Measurements from ENCODE around the gene PPP1R12B.
"Not testable (repeated sequence)": the region's sequence is repeated elsewhere in the genome, so short reads cannot be mapped to it uniquely, and the experiment has no call there.

PPP1R12B gene

DNA sequence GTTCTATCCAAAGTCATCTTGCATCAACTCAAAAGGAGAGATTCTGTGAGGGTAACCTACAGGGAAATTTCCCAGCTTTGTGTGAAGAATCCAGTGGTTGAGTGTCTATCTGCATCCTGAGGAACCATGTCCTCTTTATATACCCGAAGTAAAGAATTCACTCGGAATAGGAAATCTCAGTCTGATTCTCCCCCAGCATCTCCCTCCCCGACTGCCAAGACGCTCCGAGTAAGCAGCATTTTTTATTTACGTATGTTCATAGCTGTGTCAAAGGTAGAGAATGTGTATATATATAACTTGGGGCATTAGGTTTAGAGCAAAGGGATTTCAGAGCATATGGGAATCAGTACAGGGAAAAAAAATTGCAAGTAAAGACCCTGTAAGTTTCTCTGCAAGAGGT, 191.5 kb downstream of the PPP1R12B start:
- DNase-seq: no peak

DNA sequence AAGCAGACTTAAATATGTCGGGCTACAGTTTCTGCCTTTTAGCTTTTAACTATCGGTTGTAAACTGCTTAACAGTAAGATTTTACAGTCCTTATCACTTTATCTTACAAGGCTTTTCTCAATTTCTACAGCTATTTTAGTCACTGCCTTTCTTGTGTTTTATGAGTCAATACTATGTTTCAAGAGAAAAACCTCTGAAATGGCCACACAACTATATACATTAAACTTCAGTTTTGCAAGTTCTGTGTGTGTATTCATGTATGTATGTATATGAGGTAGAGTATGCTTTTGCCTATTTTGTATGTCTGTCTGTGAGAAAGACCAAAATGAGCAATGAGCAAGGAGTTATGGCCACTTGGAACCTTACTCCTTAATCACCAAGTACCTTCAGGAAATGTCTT, 191.9 kb downstream of the PPP1R12B start:
- no peak for DNase-seq

DNA sequence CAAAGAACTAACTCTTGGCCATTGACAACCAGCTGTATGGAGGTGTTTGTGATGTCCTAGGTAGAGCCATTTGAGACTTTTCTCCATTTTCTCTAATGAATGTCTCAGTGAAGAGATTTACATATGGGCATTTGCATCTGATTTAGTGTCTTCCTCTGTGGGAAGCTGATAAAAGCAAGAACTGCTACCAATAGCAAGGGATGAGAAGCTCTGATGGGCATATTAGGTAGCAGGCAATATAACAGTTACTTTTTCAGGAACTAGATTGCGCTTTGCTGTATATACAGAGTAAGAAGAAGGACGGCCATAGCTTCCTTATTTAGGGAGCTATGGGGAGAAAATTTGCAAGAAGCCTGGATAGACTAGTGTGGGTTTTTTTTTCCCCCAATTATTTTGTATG, 192.4 kb downstream of the PPP1R12B start:
- not testable (repeated sequence) for DNase-seq

DNA sequence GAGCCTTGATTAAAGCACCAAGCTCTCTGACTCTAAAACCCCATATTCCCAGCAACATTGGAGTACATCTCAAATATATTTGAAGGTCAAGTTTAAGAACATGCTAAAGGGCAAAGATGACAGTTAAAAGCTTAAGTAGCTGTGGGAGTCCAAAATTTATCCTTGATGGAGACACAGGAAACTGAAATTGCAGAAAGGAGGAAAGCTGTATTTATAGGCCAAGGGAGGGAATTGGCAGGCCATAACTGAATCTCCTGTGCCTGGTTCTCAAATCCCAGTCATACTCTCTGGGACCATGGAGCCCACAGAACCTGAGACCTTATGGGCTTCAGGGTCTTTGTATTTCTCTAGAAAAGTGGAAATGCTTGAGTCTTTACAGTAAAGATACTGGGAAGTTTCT, 193.9 kb downstream of the PPP1R12B start:
- not testable (repeated sequence) for DNase-seq

DNA sequence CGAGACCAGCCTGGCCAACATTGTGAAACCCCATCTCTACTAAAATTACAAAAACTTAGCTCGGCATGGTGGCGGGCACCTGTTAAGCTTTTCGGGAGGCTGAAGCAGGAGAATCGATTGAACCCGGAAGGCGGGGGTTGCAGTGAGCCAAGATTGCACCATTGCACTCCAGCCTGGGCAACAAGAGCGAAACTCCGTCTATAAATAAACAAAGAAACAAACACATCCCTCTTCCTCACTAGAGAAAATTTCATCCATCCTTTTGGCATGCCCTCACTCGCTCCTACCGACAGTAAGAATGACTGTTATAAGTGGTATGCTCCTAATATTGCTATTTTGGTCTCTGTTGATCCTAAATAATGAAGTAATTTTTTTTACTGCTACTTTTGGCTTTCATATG, 195.0 kb downstream of the PPP1R12B start:
- not testable (repeated sequence) for DNase-seq

DNA sequence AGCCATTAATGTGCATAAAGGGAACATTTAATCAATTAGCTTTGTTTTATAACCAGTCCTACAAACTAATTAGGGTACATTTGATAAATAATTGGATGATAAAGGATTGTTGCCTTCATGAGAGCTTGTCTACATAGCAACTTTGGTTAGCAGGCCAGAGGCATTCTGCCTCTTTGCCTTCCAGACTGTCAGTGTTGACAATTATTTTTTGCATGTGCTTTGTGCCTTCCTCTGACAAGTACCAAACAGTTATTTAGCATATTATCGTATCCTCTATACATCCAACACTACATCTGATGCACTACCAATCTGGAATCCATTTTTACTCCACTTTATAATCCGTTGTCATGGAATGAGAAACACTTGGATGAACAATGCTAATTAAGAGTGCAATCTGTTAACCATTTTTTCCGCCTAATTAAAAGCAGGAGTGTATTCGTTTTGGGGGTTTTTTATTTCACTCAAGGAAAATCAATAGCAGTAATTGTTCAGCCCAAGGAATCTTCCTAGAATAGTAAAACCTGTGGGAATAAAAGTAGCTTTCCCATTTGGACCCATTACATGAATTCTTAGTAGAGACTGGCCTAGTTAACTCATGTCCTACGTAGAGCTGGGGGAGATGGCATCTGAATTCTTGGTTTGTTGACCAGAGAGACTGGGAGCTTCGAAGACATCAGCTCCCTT, 196.4 kb downstream of the PPP1R12B start:
- DNase-seq: not testable (repeated sequence)

DNA sequence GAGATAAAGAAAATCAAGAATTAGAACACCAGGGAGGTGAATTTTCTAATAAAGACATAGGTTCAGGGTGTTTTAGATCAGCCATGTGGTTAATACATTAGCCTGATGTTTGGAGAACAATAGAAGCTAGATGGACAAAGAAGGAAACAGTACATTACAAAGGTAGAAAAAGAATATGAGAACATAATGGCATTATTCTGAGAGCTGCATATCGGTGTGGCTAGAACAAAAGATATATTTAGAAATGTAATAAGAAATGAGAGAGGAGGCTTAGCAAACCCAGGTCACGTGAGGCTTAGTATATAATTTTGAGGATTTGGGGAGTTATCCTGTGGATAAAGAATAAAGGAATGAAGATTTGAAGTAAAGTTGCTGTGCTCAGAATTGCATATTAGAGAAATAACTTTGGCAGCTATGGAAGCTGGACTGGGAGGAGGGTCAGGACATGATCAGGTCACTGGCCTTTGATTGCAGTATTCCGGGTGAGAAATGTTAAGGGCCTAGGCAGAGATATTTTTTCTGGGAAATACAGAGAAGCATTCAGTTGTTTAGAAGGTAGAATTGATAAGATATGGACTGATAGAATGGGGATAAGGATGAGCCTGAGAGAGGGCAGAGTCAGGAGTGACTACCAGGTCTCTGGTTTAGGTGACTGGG, 197.3 kb downstream of the PPP1R12B start:
- DNase-seq: not testable (repeated sequence)

DNA sequence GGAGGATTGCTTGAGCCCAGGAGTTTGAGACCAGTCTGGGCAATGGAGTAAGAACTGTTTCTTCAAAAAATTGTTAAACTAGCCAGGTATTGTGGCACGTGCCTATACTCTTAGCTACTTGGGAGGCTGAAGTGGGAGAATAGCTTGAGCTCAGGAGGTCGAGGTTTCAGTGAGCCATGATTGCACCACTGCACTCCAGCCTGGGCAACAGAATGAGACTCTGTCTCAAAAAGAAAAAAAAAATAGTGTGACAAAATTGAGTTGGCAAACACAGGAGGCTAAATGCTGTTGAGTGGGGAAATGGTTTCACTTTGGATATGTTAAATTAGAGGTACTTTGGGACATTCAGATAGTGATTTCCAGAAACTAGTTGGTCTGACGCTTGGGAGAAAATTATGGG, 197.9 kb downstream of the PPP1R12B start:
- DNase-seq: not testable (repeated sequence)

DNA sequence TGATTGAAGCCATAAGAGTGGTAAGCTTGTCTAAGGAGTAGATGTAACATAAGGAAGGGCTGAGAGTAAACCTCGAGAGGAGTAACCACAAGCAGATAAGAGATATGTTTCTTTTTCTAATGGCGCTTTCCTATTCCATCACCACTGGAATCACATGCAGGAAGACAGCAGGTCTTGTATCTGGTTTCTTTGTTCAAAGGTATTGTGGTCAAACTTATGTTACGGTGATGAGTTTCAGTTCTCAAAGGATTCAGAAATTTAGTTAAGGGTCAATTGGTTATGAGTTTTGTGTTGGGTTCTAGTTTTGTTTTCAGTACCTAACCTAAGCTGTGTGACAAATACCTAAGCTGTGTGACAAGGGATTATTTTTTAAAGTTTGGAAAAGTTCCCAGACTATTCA, 198.3 kb downstream of the PPP1R12B start:
- not testable (repeated sequence) for DNase-seq

DNA sequence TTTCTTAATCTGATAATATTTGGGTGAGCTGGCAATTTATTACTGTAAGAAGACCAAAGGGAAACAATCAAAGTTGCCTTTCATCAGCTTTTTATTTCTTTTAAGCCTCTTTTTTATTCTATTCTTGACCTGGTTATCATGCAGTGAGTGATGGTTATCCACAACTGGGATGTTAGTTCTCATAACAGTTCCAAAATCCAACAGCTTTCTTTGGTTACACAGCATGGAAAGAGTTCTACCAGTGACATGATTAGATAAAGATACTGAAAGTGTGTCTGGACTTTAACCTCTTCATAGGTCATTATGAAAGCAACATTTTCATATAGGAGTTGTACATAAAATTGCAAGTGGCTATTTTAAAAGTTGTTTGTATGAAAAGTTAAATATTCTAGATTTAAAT, 198.7 kb downstream of the PPP1R12B start:
- no peak for DNase-seq

DNA sequence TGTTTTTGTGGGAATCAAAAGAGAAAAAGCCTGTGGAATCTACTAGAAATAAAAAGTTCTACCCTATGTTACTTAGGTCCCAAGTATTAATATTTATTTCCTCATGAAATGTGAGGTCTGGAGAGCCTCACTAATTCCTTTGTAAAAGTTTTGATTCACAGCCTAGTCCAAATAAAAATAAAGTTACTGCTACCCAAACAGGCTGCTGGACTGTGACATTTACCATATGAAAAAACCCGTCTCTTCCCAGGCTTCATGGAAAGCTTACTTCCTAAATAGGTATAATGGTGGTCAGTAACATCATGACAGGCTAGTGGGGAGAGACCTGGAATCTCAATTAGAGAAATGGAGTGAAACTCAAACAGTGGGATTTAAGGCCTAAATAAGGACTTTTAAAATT, 201.6 kb downstream of the PPP1R12B start:
- not testable (repeated sequence) for DNase-seq

DNA sequence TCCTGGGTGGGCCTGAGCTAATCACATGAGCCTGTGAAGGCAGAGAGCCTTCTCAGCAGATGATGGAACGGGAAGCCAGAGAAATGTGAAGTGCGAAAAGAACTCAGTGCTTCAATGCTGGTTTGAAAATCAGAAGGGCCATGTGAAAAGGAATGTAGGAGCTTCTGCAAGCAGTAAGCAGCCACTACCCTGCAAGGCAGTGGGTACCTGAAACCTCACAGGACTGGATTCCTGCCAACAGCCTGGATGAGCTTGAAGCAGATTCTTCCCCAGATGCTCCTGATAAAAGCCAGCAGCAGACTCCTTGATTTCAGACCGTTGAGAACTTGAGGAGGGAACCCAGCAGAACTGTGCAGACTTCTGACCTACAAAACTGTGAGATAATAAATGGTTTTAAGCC, 203.2 kb downstream of the PPP1R12B start:
- no peak for DNase-seq

DNA sequence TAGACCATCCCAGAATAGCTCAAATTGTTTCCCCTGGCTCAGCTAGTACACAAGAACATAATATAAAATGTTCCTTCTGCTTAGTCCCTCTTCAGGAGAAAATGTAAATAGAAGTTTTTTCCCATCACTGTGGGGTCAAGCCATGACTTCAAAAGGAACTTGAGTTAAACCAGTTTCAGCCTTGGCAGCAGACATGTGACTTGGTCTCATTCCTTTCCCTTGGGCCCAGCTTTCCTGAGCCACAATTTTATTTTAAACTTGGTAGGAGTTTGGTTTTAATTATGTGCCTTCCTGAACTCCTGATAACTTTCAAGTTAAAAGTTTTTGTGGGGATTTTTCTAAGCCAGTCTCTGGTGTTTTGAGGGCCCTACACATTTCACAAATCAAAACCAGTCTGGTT, 204.1 kb downstream of the PPP1R12B start:
- DNase-seq: not testable (repeated sequence)

DNA sequence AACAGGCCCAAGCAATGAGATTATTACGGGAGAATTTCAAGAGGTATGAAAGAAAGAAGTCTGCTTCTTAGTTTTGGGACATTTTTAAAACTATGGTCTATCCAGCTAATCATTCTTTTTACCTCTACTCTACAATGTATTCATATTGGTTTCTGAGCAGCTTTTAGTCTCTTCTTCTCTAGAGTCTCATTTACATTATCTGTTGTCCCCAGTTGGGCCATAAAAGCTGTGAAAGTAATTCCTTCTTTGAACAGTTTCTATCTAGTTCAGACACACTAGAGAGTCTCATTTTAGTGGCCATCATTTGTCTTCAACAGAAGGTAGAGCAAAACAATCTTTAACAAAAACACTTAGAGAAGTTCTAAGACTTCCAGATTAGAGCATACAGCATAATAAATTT, 204.6 kb downstream of the PPP1R12B start:
- not testable (repeated sequence) for DNase-seq

DNA sequence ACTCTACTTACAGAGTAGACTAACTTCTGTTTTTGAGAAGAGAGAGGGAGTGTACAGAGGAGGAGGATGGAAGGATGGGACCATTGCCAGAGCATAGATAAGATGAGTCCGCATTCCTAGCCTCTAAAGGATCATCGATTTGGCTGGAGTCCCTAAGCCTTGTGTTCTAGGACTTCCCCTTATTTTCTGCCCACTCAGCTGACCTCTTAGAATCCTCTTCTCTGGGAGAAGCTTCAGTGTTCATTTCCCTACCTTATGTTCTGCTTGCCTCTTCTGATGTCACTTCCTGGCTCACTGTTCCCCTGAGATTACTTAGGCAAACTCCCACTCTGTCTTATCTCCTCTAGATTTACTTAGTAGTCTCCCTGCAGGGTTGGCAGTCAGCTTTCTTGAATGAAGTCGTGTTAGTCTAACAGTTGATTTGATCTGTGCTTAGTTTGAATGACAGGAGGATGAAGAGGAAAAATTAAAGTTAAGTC, 205.1 kb downstream of the PPP1R12B start:
- DNase-seq: no peak

DNA sequence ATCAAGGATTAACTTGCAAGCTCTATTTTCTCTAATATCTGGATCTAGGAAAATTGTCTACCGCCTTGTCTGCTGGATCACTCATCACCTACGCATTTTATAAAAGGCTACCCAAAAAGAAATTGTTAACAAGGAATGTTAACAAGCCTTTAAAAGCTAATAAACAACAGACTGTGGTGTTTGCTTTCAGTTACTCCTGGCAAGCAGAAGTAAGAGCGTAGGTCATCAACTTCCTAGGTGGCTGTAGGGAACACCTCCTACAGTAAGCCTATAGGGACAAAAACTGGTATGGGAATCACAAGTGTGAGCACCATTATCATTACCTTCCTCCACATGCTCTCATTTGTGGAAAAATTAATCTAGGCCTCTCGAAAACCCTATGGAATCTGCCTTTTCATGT, 206.1 kb downstream of the PPP1R12B start:
- not testable (repeated sequence) for DNase-seq

DNA sequence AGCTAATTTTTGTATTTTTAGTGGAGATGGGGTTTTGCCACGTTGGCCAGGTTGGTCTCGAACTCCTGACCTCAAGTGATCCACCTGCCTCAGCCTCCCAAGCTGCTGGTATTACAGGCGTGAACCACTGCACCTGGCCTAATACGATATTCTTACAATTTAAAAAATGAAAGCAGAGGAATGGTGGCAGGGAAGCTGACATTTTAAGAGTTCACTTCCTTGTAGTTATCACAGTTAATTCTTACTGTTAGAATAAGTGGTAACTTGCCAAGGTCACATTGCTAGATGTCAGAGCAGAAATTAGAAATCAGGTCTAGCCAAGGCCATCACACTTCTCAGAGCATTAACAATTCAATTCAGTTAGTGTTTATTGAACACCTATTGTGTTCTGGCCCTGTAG, 207.5 kb downstream of the PPP1R12B start:
- not testable (repeated sequence) for DNase-seq

DNA sequence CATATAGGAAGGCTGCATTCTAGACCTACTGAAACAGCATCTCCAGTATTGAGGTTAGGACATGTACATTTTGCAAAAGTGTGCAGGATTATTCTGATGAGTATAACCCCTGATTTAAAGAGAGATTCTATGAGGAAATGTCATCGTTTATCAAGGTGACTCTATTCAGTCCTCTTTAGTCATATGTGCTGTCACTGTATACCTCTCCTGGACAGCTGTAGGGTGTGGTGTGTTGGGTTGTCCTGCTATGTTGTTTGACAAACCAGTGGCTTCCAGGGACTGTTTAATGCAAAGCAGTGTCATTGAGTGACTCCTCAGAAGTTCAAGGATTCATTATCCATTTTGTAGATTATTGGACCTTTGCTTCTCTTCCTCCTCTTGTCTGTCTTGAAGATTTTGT, 209.2 kb downstream of the PPP1R12B start:
- DNase-seq: not testable (repeated sequence)

DNA sequence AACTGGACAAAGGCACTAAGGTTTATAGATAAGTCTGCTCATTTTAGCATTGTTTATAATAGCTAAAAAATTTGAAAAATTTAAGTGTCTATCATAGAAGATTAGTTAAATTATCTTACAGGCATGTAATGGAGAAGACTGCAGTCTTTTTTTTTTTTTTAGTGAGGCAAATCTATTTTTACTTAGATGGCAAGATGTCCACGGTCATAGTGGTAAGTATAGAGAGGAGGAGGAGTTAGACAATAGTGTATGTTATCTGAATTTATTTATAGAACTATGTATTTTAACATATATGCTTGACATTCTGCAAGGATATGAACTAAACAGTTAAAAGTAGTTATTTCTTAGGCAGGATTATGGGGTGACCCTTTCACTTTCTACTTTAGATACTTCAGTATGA, 212.7 kb downstream of the PPP1R12B start:
- no peak for DNase-seq

DNA sequence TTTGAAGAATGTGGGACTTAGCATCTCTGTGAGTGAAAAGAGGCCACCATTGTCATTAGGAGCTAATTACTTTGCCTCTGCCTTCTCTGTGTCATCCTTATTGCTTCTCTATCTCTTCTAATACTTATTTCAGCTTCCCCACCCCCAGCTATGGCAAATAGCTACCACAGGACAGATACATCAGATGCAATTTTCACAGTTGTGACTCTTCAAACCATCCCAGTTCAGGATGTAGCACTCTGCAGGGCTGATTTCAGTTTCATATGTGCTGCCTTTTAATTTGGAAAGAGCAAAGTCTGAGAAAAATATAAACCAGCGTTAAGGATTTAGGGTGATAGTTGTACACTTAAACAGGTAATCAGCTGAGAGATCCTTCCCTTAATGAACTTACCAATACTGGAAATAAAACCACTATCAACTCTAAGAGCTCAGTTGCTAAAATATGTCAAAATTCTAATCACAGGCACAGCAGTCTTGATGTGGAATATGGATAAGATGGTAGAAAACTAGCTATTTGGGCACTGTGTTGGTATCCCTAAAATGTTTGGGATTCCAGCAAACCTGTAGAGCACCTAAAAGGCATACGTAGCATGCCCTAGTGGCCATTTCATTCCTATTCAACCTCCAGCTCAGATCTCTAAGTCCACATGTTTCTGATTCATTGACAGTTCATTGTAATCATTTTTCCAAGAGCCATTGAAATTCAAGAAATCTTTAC, 213.4 kb downstream of the PPP1R12B start:
- DNase-seq: no peak

DNA sequence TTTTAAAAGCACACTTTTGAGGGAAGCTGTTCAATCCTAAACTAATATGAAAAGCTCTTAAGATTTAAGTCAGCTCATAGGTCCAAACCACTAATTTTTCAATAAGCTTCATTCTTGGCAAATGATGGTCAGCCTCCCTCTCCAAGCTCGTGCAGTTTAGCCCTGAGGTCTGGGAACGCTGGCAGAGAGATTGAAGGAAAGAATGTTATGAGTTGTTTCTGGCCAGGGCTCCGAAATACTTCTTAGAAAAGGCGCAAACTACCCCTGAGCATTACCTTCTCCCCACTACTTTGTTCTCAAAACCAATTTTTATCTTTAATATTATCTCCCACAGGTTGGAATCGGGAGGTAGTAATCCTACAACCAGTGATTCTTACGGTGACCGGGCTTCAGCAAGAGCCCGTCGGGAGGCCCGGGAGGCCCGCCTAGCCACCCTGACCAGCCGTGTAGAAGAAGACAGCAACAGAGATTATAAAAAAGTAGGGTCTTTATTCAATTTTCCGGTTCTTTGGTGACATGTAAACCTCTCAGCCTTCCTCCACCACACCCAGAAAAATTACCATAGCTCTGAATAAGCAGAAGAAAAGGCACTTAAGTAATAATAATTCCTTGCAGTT, 214.1 kb downstream of the PPP1R12B start:
- no peak for DNase-seq

DNA sequence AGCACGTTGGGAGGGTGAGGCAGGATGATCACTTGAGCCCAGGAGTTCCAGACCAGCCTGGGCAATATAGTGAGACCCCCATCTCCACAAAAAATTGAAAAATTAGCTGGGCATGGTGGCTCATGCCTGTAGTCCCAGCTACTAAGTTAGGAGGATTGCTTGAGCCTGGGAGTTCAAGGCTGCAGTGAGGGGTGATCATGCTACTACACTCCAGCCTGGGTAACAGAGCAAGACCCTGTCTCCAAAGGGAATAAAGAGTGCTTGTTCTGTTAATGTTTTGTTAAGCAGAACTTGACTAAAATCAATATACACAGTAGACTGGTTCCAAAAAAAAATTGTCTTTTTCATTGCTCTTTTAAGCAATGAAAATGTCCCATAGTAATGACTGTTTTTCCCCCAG, 215.3 kb downstream of the PPP1R12B start:
- no peak for DNase-seq

DNA sequence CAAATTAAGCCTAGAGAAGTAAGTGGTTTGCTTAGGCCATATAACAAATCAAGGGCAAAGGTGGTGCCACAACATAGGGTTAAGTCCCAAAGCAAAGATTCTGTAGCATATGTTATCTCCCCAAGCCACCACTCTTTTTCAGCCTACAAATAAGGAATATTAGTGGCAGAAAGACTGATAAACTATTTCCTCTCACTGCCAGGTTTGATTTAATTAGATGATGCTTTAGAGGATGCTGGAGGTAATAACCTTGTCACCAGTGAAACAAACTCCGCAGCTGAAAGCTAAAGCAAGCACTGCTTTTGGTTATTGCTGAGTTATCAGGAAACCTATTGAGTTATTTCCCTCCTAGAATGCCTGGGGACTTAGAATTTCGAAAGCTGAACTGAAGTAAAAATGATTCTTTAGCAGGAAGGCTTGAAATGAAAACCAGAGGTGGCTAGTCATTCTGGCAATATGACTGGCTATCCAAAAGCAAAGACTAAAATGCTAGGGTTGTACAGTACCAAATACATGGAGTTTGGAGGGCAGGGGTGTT, 216.5 kb downstream of the PPP1R12B start:
- no peak for DNase-seq

Measured in NCI-H2029 (cell line).